HL-60 (cell line): ENCODE measurements around the gene MAPK10.

ENCODE experiments used
- GABPA ChIP-seq: IDR thresholded peaks from 2 replicates; pipeline ENCODE4 v1.6.1; 2012; ENCODE audit warnings: low read depth
- POLR2AphosphoS5 ChIP-seq: IDR thresholded peaks from 2 replicates; pipeline ENCODE4 v1.6.1; 2012; ENCODE audit warnings: low read depth
- SPI1 ChIP-seq: IDR thresholded peaks from 2 replicates; pipeline ENCODE4 v1.6.1; 2012; ENCODE audit warnings: low read depth, mild to moderate bottlenecking, borderline replicate concordance
- TF ChIP-seq, protein P1 (sequence below): IDR thresholded peaks from one replicate; pipeline ENCODE4 v1.5.1; 2011; ENCODE audit warnings: low read length, control low read depth, inconsistent platforms; ENCODE audit not compliant: insufficient read depth
- TF ChIP-seq, protein P2 (sequence below): IDR thresholded peaks from 2 replicates; pipeline ENCODE4 v1.6.1; 2012; ENCODE audit warnings: low read depth; ENCODE audit not compliant: insufficient replicate concordance

DNA sequence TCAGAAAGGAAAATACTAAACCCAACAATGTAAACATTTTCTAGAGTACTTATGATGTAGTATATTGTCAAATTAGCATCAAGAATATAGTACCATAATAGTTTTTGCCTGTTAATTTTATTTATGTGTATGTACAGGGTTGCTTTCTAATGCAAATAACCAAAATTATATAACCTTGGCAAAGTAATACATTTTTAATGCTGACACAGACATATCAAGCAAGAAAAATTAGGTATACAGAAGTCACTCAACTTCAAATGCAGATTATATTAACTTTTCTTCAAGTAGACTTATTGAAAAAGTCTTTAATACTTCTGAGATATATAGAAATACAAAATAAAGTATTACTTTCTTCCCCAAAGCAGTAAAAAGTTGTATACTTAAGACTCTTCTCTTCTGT lies 44.3 kb downstream of the MAPK10 start:
- TF ChIP-seq, protein P1, sequence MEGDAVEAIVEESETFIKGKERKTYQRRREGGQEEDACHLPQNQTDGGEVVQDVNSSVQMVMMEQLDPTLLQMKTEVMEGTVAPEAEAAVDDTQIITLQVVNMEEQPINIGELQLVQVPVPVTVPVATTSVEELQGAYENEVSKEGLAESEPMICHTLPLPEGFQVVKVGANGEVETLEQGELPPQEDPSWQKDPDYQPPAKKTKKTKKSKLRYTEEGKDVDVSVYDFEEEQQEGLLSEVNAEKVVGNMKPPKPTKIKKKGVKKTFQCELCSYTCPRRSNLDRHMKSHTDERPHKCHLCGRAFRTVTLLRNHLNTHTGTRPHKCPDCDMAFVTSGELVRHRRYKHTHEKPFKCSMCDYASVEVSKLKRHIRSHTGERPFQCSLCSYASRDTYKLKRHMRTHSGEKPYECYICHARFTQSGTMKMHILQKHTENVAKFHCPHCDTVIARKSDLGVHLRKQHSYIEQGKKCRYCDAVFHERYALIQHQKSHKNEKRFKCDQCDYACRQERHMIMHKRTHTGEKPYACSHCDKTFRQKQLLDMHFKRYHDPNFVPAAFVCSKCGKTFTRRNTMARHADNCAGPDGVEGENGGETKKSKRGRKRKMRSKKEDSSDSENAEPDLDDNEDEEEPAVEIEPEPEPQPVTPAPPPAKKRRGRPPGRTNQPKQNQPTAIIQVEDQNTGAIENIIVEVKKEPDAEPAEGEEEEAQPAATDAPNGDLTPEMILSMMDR, result no peak
- TF ChIP-seq, protein P2, sequence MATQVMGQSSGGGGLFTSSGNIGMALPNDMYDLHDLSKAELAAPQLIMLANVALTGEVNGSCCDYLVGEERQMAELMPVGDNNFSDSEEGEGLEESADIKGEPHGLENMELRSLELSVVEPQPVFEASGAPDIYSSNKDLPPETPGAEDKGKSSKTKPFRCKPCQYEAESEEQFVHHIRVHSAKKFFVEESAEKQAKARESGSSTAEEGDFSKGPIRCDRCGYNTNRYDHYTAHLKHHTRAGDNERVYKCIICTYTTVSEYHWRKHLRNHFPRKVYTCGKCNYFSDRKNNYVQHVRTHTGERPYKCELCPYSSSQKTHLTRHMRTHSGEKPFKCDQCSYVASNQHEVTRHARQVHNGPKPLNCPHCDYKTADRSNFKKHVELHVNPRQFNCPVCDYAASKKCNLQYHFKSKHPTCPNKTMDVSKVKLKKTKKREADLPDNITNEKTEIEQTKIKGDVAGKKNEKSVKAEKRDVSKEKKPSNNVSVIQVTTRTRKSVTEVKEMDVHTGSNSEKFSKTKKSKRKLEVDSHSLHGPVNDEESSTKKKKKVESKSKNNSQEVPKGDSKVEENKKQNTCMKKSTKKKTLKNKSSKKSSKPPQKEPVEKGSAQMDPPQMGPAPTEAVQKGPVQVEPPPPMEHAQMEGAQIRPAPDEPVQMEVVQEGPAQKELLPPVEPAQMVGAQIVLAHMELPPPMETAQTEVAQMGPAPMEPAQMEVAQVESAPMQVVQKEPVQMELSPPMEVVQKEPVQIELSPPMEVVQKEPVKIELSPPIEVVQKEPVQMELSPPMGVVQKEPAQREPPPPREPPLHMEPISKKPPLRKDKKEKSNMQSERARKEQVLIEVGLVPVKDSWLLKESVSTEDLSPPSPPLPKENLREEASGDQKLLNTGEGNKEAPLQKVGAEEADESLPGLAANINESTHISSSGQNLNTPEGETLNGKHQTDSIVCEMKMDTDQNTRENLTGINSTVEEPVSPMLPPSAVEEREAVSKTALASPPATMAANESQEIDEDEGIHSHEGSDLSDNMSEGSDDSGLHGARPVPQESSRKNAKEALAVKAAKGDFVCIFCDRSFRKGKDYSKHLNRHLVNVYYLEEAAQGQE, result no peak
- TF ChIP-seq GABPA (no peak), POLR2AphosphoS5 (no peak), SPI1 (no peak)
